Adrenal gland (tissue), 5 donors: Measurements from ENCODE around the gene PDE10A.

ENCODE experiments used
- POLR2A ChIP-seq, 2 donors: fragments of 450-650 bp; IDR thresholded peaks; one replicate each; pipeline ENCODE4 v1.6.1; 2017; ENCODE audit warnings: antibody characterized with exemption in 2 of 2, mild to moderate bottlenecking in 2 of 2, moderate library complexity in 1 of 2
- TF ChIP-seq, protein P1 (sequence below), 6 experiments: fragments of 450-650 bp in 4 of 6; fragments of 200-600 bp in 2 of 6; sonication (generic) in 1 of 6; IDR thresholded peaks; 1 replicate in 5 of 6; 2 replicates in 1 of 6; pipeline versions ENCODE4 v1.5.1 to v1.8.0; 2016 to 2021; ENCODE audit warnings: antibody characterized with exemption in 6 of 6, mild to moderate bottlenecking in 2 of 6, moderate library complexity in 1 of 6
- donor health status: DM: no; HTN: no; CAD: no.

DNA sequence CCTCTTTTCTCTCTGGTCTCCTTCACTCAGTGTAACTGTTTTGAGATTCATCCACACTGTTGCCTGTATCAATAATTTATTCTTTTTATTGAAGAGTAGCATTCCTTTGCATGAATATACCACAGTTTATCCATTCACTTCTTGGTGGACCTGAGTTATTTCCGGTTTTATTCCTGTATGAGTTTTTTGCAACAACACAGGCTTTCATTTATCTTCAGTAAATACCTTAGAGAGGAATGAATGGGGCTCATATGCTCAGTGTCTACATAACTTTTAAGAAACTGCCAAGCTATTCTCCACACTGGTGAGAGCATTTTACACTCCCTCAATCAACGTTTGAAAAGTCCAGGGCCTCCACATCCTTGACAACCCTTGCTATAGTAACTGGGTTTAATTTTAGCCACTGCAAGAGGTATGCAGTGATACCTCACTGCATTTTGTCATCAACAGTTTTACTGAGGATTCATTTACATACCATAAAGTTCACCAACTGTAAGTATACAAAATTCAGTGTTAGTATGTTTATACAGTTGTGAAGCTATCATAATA, 154.6 kb downstream of the PDE10A start:
- TF ChIP-seq, protein P1, sequence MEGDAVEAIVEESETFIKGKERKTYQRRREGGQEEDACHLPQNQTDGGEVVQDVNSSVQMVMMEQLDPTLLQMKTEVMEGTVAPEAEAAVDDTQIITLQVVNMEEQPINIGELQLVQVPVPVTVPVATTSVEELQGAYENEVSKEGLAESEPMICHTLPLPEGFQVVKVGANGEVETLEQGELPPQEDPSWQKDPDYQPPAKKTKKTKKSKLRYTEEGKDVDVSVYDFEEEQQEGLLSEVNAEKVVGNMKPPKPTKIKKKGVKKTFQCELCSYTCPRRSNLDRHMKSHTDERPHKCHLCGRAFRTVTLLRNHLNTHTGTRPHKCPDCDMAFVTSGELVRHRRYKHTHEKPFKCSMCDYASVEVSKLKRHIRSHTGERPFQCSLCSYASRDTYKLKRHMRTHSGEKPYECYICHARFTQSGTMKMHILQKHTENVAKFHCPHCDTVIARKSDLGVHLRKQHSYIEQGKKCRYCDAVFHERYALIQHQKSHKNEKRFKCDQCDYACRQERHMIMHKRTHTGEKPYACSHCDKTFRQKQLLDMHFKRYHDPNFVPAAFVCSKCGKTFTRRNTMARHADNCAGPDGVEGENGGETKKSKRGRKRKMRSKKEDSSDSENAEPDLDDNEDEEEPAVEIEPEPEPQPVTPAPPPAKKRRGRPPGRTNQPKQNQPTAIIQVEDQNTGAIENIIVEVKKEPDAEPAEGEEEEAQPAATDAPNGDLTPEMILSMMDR (IDR thresholded peaks at IDR 0.05), result no peak
- TF ChIP-seq POLR2A (IDR thresholded peaks at IDR 0.05), result no peak
